Measurements from ENCODE around the gene BORCS5.

DNA sequence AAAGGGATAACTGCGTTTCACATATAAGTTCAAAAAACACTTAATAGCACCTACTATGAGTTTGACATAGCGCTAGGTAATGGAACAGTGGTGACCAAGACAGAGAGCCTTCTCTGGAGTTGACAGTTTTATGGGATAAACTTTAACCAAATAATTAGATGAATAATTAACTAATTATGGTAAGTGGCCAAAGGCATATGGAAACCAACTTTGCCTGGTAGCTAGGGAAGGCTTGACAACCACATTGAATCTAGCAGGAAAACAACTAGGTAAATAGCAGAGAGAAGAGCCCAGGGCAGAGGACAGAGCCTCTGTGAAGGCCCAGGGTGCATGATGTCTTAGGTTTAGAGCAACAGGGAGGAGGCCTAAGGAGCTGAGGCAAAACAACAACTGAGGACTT is 153.7 kb downstream of the BORCS5 start:
- TF ChIP-seq EGR1 (IDR thresholded peaks at IDR 0.05; ENCODE audit: borderline replicate concordance, low read depth, low read length): no peak
- TF ChIP-seq, protein P1, sequence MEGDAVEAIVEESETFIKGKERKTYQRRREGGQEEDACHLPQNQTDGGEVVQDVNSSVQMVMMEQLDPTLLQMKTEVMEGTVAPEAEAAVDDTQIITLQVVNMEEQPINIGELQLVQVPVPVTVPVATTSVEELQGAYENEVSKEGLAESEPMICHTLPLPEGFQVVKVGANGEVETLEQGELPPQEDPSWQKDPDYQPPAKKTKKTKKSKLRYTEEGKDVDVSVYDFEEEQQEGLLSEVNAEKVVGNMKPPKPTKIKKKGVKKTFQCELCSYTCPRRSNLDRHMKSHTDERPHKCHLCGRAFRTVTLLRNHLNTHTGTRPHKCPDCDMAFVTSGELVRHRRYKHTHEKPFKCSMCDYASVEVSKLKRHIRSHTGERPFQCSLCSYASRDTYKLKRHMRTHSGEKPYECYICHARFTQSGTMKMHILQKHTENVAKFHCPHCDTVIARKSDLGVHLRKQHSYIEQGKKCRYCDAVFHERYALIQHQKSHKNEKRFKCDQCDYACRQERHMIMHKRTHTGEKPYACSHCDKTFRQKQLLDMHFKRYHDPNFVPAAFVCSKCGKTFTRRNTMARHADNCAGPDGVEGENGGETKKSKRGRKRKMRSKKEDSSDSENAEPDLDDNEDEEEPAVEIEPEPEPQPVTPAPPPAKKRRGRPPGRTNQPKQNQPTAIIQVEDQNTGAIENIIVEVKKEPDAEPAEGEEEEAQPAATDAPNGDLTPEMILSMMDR (IDR thresholded peaks at IDR 0.05; ENCODE audit: control extremely low read depth in 1 of 3, insufficient read depth in 1 of 3, low read depth in 1 of 3, low read length in 3 of 3): no peak
- TF ChIP-seq FOSL1 (IDR thresholded peaks at IDR 0.05; ENCODE audit: insufficient read depth, low read depth, low read length): no peak
- TF ChIP-seq, protein P2, sequence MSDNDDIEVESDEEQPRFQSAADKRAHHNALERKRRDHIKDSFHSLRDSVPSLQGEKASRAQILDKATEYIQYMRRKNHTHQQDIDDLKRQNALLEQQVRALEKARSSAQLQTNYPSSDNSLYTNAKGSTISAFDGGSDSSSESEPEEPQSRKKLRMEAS (IDR thresholded peaks at IDR 0.05): no peak
- TF ChIP-seq TEAD4 (IDR thresholded peaks at IDR 0.05; ENCODE audit: low read depth, low read length): no peak
- TF ChIP-seq, protein P3, sequence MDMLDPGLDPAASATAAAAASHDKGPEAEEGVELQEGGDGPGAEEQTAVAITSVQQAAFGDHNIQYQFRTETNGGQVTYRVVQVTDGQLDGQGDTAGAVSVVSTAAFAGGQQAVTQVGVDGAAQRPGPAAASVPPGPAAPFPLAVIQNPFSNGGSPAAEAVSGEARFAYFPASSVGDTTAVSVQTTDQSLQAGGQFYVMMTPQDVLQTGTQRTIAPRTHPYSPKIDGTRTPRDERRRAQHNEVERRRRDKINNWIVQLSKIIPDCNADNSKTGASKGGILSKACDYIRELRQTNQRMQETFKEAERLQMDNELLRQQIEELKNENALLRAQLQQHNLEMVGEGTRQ (IDR thresholded peaks at IDR 0.05; ENCODE audit: low read length): no peak
- no peak for TF ChIP-seq CHD2 (IDR thresholded peaks at IDR 0.05; ENCODE audit: low read length)
- no peak for TF ChIP-seq RAD21 (IDR thresholded peaks at IDR 0.05 in 1 of 2, conservative IDR thresholded peaks at IDR 0.05 in 1 of 2; ENCODE audit: low read depth in 2 of 2, low read length in 2 of 2)
- TF ChIP-seq JUND (IDR thresholded peaks at IDR 0.05; ENCODE audit: low read length): no peak
- no peak for TF ChIP-seq RFX5 (IDR thresholded peaks at IDR 0.05; ENCODE audit: borderline replicate concordance, low read depth, low read length)
- no peak for TF ChIP-seq GTF2F1 (IDR thresholded peaks at IDR 0.05; ENCODE audit: borderline replicate concordance, low read depth, low read length)
